CD4-positive, alpha-beta T cell (primary cell): ENCODE measurements around the gene DBP. TPM values are rescaled to one million over a fixed set of nuclear protein-coding genes. Genes with fewer than 3 reads are reported as not detected.
"Not testable (repeated sequence)": the region's sequence is repeated elsewhere in the genome, so short reads cannot be mapped to it uniquely, and the experiment has no call there.

Experiments used
- ATAC-seq: fragments of 200-7000 bp; cut with Tn5 transposase; one replicate; pipeline ENCODE4 v1.10.0; 2022; ENCODE audit warnings: mild to moderate bottlenecking; ENCODE audit not compliant: poor library complexity
- CTCF ChIA-PET: fragments of 350-600 bp; sonication (Branson Sonifier 250); formaldehyde crosslinking; loops from one replicate; lab custom pipeline; 2021; ENCODE audit warnings: antibody characterized with exemption, inconsistent platforms; lab: Charles Lee
- POLR2A ChIA-PET: fragments of 350-600 bp; sonication (Branson Sonifier 250); formaldehyde crosslinking; loops from one replicate; lab custom pipeline; 2021; ENCODE audit warnings: antibody characterized with exemption, inconsistent platforms; lab: Charles Lee
- DNase-seq, 14 experiments: peaks; one replicate each; pipeline ENCODE4 v3.0.0-alpha.2; 2013 to 2020; ENCODE audit warnings: mixed read lengths in 2 of 14
- H3K27ac ChIP-seq, 2 donors: one replicate each; pipeline versions ENCODE4 v1.5.1 to v1.7.0; 2013; ENCODE audit warnings: low read length in 2 of 2, low read depth in 1 of 2, mild to moderate bottlenecking in 1 of 2
- H3K27me3 ChIP-seq, 2 experiments: 1 replicate in 1 of 2; 2 replicates in 1 of 2; pipeline versions ENCODE4 v1.6.1 to v1.7.0; 2013; ENCODE audit warnings: low read length in 2 of 2, control low read depth in 1 of 2, mild to moderate bottlenecking in 1 of 2, moderate library complexity in 1 of 2; ENCODE audit not compliant: insufficient read depth in 2 of 2, control insufficient read depth in 1 of 2
- H3K36me3 ChIP-seq: one replicate; pipeline ENCODE4 v1.6.1; 2013; ENCODE audit warnings: low read length, control low read depth; ENCODE audit not compliant: insufficient read depth
- H3K4me1 ChIP-seq: one replicate; pipeline ENCODE4 v1.6.1; 2013; ENCODE audit warnings: low read length, control low read depth; ENCODE audit not compliant: insufficient read depth
- H3K4me3 ChIP-seq: one replicate; pipeline ENCODE4 v1.5.1; 2013; ENCODE audit warnings: mild to moderate bottlenecking, low read length, moderate library complexity
- H3K9me3 ChIP-seq, 2 experiments: 1 replicate in 1 of 2; 2 replicates in 1 of 2; pipeline versions ENCODE4 v1.6.1 to v1.7.0; 2013; ENCODE audit warnings: low read length in 2 of 2, mild to moderate bottlenecking in 2 of 2, control low read depth in 1 of 2, moderate library complexity in 1 of 2; ENCODE audit not compliant: control insufficient read depth in 1 of 2, insufficient read depth in 1 of 2
- H3K27ac Mint-ChIP-seq: one replicate; pipeline ENCODE4 v1.8.0; 2020; ENCODE audit warnings: mixed read lengths
- H3K27me3 Mint-ChIP-seq: one replicate; pipeline ENCODE4 v1.8.0; 2021; ENCODE audit warnings: mixed read lengths
- H3K36me3 Mint-ChIP-seq: one replicate; pipeline ENCODE4 v1.8.0; 2021; ENCODE audit warnings: low read depth, mixed read lengths
- H3K4me1 Mint-ChIP-seq: one replicate; pipeline ENCODE4 v1.8.0; 2021; ENCODE audit warnings: low read depth, mixed read lengths
- H3K4me3 Mint-ChIP-seq: one replicate; pipeline ENCODE4 v1.8.0; 2020; ENCODE audit warnings: mild to moderate bottlenecking, mixed read lengths
- H3K9me3 Mint-ChIP-seq: one replicate; pipeline ENCODE4 v1.8.0; 2020; ENCODE audit warnings: mixed read lengths
- CTCF ChIP-seq: fragments of 200-600 bp; IDR thresholded peaks from one replicate; pipeline ENCODE4 v1.8.0; 2022; ENCODE audit warnings: antibody characterized with exemption, mild to moderate bottlenecking
- intact Hi-C, 2 experiments: fragments of 100-400 bp; cut with DNase I in 1 of 2; cut with micrococcal nuclease in 1 of 2; formaldehyde crosslinking; loops; one replicate each; pipeline versions ENCODE4 v1.15.1 to v1.9.0; 2023 to 2025; cut with DNase I, micrococcal nuclease
- total RNA-seq, 174 experiments: library from RNA in 2 of 174; stranded (reverse) in 2 of 174; gene quantifications; one replicate each; pipeline ENCODE4 v1.2.3 and lab custom pipeline; 2021 to 2026

Gene DBP
- total RNA-seq, 2 experiments from 2014 or later: 48.3 to 55.6 TPM

- Mint-ChIP-seq H3K27ac (no peak overlapping the region), H3K36me3 (no peaks in the 10 kb centered on the region), H3K4me3 (no peak overlapping the region), H3K9me3 (no peaks in the 10 kb centered on the region), H3K4me1 (peaks cover under 1% of the 10 kb centered on the region), H3K27me3 (no peaks in the 10 kb centered on the region)
- DNase-seq (no peak), ATAC-seq (no peak)
- CTCF ChIA-PET: no interaction called here
- Histone ChIP-seq H3K4me3 (no peak overlapping the region), H3K27me3 (no peaks in the 10 kb centered on the region), H3K9me3 (no peaks in the 10 kb centered on the region), H3K4me1 (peaks cover 2% of the 10 kb centered on the region), H3K27ac (no peak overlapping the region), H3K36me3 (no peaks in the 10 kb centered on the region)
- intact Hi-C loops: no loop called here
- TF ChIP-seq CTCF: no peak
- POLR2A ChIA-PET: no interaction called here
Observed at GRCh38 chr19:48680436-48681126, 43.4 kb upstream of the DBP start.

GRCh38 chr19:48680006-48680405 lies 42.8 kb upstream of the DBP start:
- H3K9me3 ChIP-seq, DNase-seq, H3K27me3 Mint-ChIP-seq, ATAC-seq, intact Hi-C loops, POLR2A ChIA-PET, H3K9me3 Mint-ChIP-seq, H3K27me3 ChIP-seq, H3K4me3 Mint-ChIP-seq, H3K4me3 ChIP-seq, H3K27ac ChIP-seq, H3K4me1 Mint-ChIP-seq, H3K36me3 Mint-ChIP-seq, H3K36me3 ChIP-seq, H3K4me1 ChIP-seq, CTCF ChIA-PET, H3K27ac Mint-ChIP-seq: not testable (repeated sequence)

GRCh38 chr19:48678201-48678600 lies 41.0 kb upstream of the DBP start:
- DNase-seq: no peak
- ChIA-PET POLR2A (no interaction called here), CTCF (no interaction called here)
- Histone ChIP-seq H3K27me3 (no peaks in the 10 kb centered on the region), H3K27ac (no peak overlapping the region), H3K4me1 (peaks cover 9% of the 10 kb centered on the region), H3K9me3 (no peaks in the 10 kb centered on the region), H3K36me3 (no peaks in the 10 kb centered on the region), H3K4me3 (no peak overlapping the region)
- no peak overlapping the region for H3K27ac Mint-ChIP-seq
- no peaks in the 10 kb centered on the region for H3K36me3 Mint-ChIP-seq
- intact Hi-C loops: loop anchor here in 1 of 2 experiments (5.0 kb wide), 2 partner anchors 34 to 41 kb away; partner anchors contain the start of gene DBP
- no peaks in the 10 kb centered on the region for H3K9me3 Mint-ChIP-seq
- ATAC-seq: no peak
- no peaks in the 10 kb centered on the region for H3K27me3 Mint-ChIP-seq
- peaks cover 7% of the 10 kb centered on the region for H3K4me1 Mint-ChIP-seq
- TF ChIP-seq CTCF: no peak
- H3K4me3 Mint-ChIP-seq: no peak overlapping the region
